ENCODE measurements around the gene EML3. TPM values are rescaled to one million over a fixed set of nuclear protein-coding genes. Genes with fewer than 3 reads are reported as not detected.

Gene EML3
- total and polyA plus RNA-seq, 2 of the 13 experiments (the other 11 are each of a cell fraction or from before 2014, with no cell fraction given), result 10.6 to 12.3 TPM

GRCh38 chr11:62573592-62574362 is 38.8 kb downstream of the EML3 start, which contains the start of gene EEF1G (continued):
- TF ChIP-seq ZBTB4 (CRISPR knock-in tag; IDR thresholded peaks at IDR 0.05; ENCODE audit: borderline replicate concordance) (no peak), ZNF773 (CRISPR knock-in tag; IDR thresholded peaks at IDR 0.05; ENCODE audit: borderline replicate concordance) (no peak), ZNF24 (IDR thresholded peaks at IDR 0.05) (no peak), ATF4 (CRISPR knock-in tag; IDR thresholded peaks at IDR 0.05) (no peak), MAZ (IDR thresholded peaks at IDR 0.05; ENCODE audit: borderline replicate concordance, low read depth, low read length) (peak; percentile 94), MAZ (CRISPR knock-in tag; IDR thresholded peaks at IDR 0.05; ENCODE audit: low read depth) (peak; percentile 72; the same call in 1 of the 2 replicates), CHD4 (IDR thresholded peaks at IDR 0.05; ENCODE audit: borderline replicate concordance, low read length) (no peak), ZNF713 (CRISPR knock-in tag; IDR thresholded peaks at IDR 0.05) (no peak), ZNF17 (CRISPR knock-in tag; IDR thresholded peaks at IDR 0.05) (no peak; the same call in 1 of the 2 replicates), FOXO1 (CRISPR knock-in tag; IDR thresholded peaks at IDR 0.05) (no peak; the same call in 1 of the 2 replicates), ZNF616 (CRISPR knock-in tag; IDR thresholded peaks at IDR 0.05; ENCODE audit: low read depth) (peak; percentile 78; the same call in 1 of the 2 replicates), ZBTB38 (CRISPR knock-in tag; IDR thresholded peaks at IDR 0.05) (no peak; the same call in 1 of the 2 replicates), FOXM1 (CRISPR knock-in tag; IDR thresholded peaks at IDR 0.05) (no peak), MYNN (CRISPR knock-in tag; IDR thresholded peaks at IDR 0.05; ENCODE audit: low read depth) (no peak), ZNF367 (CRISPR knock-in tag; IDR thresholded peaks at IDR 0.05; ENCODE audit: borderline replicate concordance) (no peak), SOX6 (IDR thresholded peaks at IDR 0.05) (no peak), SOX6 (CRISPR knock-in tag; IDR thresholded peaks at IDR 0.05) (peak; percentile 35; the same call in 1 of the 2 replicates), CBX5 (CRISPR knock-in tag; IDR thresholded peaks at IDR 0.05; ENCODE audit: borderline replicate concordance) (no peak), YEATS2 (CRISPR knock-in tag; IDR thresholded peaks at IDR 0.05; ENCODE audit: borderline replicate concordance) (peak; percentile 99), ZNF224 (CRISPR knock-in tag; IDR thresholded peaks at IDR 0.05) (peak; percentile 82; the same call in 1 of the 2 replicates), ADNP (CRISPR knock-in tag; IDR thresholded peaks at IDR 0.05) (no peak), MBNL3 (CRISPR knock-in tag; conservative IDR thresholded peaks at IDR 0.05) (no peak), ZNF839 (CRISPR knock-in tag; IDR thresholded peaks at IDR 0.05; ENCODE audit: borderline replicate concordance) (peak; percentile 36; the same call in 1 of the 2 replicates), ZNF501 (CRISPR knock-in tag; IDR thresholded peaks at IDR 0.05) (peak; percentile 88; the same call in 1 of the 2 replicates), FOXJ3 (CRISPR knock-in tag; IDR thresholded peaks at IDR 0.05; ENCODE audit: borderline replicate concordance) (no peak), XRCC5 (optimal IDR thresholded peaks at IDR 0.05; ENCODE audit: low read length) (peak; percentile 48), ZNF138 (CRISPR knock-in tag; IDR thresholded peaks at IDR 0.05; ENCODE audit: low read depth) (no peak)

Measured in HepG2 (cell line).